CD4-positive, alpha-beta T cell treated with Interferon alpha-2 for 1 hour (primary cell): Measurements from ENCODE around the gene OR52E4.

ENCODE experiments used
- DNase-seq, 2 donors: peaks; one replicate each; pipeline ENCODE4 v3.0.0-alpha.2; 2020 to 2022

Gene OR52E4

DNA sequence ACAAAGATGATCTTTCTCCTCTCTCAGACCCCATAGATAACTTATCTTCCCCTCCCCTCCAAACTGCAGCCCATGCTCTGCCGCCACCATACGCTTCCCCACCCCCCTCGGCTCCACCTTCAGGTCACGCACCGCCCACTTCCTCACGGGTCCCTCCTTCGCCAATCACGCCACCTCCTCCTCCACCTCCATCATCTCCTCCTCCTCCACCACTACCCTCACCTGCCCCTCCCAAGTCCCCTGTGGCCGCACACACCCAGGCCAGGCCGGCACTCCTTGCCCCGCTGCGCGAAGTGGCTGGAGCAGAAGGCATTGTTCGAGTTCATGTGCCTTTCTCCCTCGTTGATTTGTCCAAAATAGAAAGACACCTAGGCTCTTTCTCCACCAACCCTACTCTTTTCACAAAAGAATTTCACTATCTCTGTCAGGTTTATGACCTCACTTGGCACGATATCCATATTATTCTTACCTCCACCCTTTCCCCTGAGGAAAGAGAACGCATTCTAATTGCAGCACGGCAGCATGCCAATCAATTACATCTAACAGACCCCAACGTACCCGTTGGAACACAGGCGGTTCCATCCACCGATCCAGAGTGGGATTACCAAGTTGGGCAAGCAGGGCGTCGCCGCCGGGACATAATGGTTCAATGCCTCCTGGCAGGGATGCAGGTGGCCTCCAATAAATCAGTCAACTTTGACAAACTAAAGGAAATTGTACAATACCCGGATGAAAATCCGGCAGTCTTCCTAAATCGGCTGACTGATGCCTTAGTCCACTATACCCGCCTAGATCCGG, 49.3 kb downstream of the OR52E4 start:
- no peak for DNase-seq

DNA sequence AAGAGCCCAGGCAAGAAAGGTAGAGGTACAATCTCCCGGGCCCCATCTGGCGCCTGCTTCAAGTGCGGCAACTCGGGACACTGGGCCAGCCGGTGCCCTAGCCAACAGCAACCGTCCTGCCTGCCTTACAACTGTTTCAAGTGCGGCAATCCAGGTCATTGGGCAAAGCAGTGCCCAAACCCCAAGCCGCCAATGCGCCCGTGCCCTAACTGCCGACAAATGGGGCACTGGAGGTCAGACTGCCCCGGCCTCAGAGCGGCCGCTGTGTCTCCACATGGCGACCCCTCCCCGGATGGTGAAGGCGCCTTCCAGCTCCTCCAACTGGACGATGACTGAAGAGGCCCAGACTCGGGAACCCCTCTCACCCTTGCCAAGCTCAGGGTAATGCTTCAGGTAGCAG, 50.2 kb downstream of the OR52E4 start:
- DNase-seq = no peak

DNA sequence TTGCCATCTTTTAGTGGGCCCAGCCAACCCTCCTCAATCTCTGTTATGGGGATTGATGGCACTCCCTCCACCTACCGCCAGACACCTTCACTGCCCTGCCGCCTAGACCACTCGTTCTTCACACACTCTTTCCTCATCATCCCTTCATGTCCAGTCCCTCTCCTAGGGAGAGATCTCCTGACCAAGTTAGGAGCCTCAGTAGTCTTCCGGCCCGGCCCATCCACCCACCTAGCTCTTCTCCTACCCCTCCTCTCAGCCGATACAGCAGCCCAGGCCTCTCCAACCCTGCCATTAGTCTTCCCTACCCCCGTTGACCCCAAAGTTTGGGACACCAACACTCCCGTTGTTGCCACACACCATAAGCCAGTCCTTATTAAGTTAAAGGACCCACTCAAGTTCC, 50.6 kb downstream of the OR52E4 start:
- no peak for DNase-seq

DNA sequence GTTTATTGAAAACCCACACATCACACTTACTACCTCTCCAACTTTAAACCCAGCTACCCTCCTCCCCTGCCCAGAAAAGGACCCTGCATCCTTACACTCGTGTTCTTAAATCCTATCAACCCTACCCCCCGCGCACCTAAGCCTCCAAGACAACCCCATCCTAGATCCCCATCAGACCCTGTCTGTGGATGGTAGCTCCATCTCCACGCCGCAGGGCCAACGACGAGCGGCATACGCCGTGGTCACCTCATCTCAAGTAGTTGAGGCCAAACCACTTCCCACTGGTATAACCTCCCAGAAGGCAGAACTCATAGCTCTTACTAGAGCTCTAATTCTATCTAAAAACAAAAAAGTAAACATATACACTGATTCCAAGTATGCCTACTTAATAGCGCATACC, 52.2 kb downstream of the OR52E4 start:
- DNase-seq = no peak

DNA sequence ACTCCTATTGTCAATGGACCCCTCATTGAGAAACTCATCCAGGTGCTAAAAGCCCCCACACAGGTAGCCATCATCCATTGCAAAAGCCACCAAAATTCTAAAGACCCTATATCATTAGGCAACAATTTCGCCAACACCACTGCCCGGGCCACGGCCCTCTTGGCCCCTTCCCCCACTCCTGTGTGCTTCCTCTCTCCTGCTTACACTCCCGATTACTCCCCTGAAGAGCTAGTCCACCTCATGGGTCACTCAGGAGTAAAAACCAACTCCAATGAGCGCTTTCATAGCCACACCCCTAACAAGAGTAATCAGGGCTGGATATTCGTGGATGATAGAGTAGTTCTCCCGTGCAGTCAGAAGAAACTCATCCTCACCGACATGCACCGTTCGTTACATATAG, 52.7 kb downstream of the OR52E4 start:
- no peak for DNase-seq
